ENCODE data around the gene ABHD17C.

DNA sequence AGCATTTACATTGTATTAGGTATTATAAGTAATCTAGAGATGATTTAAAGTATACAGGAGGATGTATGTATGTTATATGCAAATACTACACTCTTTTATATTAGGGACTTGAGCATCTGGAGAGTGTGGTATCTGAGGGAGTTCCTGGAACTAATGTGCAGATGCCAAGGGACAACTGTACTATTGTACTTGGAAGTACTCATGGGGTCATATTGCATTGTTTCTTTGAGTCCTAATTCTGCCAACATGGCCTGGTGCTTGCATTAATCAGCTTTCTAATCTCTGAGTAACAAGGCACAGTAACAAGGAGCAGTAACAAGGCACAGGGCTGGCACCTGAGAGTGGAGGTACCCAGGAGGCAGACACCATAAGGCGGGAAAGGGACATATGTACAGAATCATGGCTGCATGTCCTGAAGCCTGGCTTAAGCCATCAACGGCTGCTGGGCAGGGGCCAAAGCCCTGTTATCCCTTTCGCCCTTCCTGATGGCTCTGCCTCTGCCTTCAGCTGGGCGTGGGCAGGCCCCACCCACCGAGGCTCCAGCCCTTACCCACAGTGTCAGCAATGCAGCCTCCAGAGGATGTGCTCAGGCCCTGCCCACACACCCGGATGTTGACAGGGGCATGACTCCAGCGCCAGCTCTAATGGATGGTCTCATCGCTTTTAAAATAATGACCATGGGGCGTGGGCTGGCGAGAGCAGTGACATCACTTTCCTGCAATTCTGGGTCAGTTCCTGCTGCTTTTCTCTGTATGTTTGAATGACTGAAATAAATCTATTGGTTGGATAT, 107.0 kb downstream of the ABHD17C start:
- no peak for TF ChIP-seq EZH2 (IDR thresholded peaks at IDR 0.05; ENCODE audit: low read length)
- TF ChIP-seq, protein P1, sequence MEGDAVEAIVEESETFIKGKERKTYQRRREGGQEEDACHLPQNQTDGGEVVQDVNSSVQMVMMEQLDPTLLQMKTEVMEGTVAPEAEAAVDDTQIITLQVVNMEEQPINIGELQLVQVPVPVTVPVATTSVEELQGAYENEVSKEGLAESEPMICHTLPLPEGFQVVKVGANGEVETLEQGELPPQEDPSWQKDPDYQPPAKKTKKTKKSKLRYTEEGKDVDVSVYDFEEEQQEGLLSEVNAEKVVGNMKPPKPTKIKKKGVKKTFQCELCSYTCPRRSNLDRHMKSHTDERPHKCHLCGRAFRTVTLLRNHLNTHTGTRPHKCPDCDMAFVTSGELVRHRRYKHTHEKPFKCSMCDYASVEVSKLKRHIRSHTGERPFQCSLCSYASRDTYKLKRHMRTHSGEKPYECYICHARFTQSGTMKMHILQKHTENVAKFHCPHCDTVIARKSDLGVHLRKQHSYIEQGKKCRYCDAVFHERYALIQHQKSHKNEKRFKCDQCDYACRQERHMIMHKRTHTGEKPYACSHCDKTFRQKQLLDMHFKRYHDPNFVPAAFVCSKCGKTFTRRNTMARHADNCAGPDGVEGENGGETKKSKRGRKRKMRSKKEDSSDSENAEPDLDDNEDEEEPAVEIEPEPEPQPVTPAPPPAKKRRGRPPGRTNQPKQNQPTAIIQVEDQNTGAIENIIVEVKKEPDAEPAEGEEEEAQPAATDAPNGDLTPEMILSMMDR (optimal IDR thresholded peaks at IDR 0.05 in 1 of 3, IDR thresholded peaks at IDR 0.05 in 1 of 3, conservative IDR thresholded peaks at IDR 0.05 in 1 of 3; ENCODE audit: extremely low read depth in 1 of 3, insufficient read depth in 2 of 3, low read length in 3 of 3): no peak

All from keratinocyte (primary cell).